ENCODE results near the gene MRPL49. TPM values are rescaled to one million over a fixed set of nuclear protein-coding genes. Genes with fewer than 3 reads are reported as not detected.

Gene MRPL49
- total and polyA plus RNA-seq, 9 of the 15 experiments (the other 6 are each of a cell fraction or from before 2014, with no cell fraction given), result 74.3 to 132 (median 91.2) TPM

DNA sequence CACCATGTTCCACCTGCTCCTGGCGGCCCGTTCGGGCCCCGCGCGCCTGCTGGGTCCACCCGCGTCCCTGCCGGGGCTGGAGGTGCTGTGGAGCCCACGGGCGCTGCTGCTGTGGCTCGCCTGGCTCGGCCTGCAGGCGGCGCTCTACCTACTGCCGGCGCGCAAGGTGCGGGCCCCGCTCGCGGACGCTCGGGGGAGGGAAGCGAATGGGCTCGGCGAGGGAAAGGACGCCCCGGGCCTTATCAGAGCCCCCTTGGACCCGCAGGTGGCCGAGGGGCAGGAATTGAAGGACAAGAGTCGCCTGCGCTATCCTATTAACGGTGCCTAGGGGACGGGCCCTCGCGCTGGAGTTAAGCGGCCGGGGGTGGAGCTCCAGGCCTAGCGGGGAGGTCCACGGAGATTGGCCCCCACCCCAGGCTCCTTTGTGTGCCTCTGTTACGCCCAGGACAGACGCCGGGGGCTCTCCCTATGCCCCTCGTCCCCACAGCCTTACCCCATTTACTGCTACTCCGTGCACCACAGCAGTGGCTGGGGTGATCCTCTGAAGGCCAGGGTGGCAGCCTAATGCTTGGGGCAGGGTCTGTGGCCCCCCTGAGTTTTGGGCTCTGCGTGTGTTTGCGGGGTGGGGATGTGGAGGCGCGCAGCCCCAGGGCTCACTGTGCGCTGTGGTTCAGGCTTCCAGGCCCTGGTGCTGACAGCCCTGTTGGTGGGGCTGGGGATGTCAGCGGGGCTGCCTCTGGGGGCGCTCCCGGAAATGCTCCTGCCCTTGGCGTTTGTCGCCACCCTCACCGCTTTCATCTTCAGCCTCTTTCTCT lies 9.4 kb upstream of the MRPL49 start (continued):
- TF ChIP-seq TBL1XR1 (IDR thresholded peaks at IDR 0.05; ENCODE audit: low read length in 2 of 2) (no peak; a peak in 1 of 4 replicates), POLR2B (IDR thresholded peaks at IDR 0.05; ENCODE audit: low read depth, partially characterized antibody) (peak; percentile 33), BACH1 (tag; IDR thresholded peaks at IDR 0.05) (no peak), PTRF (tag; IDR thresholded peaks at IDR 0.05) (no peak), TCF7 (IDR thresholded peaks at IDR 0.05; ENCODE audit: borderline replicate concordance) (no peak), ZNF589 (CRISPR knock-in tag; IDR thresholded peaks at IDR 0.05; ENCODE audit: low read depth) (0 out of 2 replicates have a peak, but pooled peaks have one; percentile 43), CXXC5 (CRISPR knock-in tag; IDR thresholded peaks at IDR 0.05) (peak; percentile 89), ZNF174 (CRISPR knock-in tag; IDR thresholded peaks at IDR 0.05) (no peak), STAT5A (IDR thresholded peaks at IDR 0.05; ENCODE audit: borderline replicate concordance, low read length) (no peak), MEF2A (IDR thresholded peaks at IDR 0.05; ENCODE audit: control insufficient read depth, low read depth, low read length) (no peak), TSC22D4 (tag; IDR thresholded peaks at IDR 0.05) (no peak), KHSRP (IDR thresholded peaks at IDR 0.05) (no peak), ESRRA (IDR thresholded peaks at IDR 0.05; ENCODE audit: borderline replicate concordance, low read depth) (peak; percentile 60), RFX7 (CRISPR knock-in tag; IDR thresholded peaks at IDR 0.05) (no peak), POLR2AphosphoS2 (IDR thresholded peaks at IDR 0.05; ENCODE audit: low read length) (no peak; the same call in 1 of the 2 replicates), SNRNP70 (optimal IDR thresholded peaks at IDR 0.05; ENCODE audit: low read depth, low read length) (no peak)
- TF ChIP-seq, protein P1, sequence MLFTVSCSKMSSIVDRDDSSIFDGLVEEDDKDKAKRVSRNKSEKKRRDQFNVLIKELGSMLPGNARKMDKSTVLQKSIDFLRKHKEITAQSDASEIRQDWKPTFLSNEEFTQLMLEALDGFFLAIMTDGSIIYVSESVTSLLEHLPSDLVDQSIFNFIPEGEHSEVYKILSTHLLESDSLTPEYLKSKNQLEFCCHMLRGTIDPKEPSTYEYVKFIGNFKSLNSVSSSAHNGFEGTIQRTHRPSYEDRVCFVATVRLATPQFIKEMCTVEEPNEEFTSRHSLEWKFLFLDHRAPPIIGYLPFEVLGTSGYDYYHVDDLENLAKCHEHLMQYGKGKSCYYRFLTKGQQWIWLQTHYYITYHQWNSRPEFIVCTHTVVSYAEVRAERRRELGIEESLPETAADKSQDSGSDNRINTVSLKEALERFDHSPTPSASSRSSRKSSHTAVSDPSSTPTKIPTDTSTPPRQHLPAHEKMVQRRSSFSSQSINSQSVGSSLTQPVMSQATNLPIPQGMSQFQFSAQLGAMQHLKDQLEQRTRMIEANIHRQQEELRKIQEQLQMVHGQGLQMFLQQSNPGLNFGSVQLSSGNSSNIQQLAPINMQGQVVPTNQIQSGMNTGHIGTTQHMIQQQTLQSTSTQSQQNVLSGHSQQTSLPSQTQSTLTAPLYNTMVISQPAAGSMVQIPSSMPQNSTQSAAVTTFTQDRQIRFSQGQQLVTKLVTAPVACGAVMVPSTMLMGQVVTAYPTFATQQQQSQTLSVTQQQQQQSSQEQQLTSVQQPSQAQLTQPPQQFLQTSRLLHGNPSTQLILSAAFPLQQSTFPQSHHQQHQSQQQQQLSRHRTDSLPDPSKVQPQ (CRISPR knock-in tag; IDR thresholded peaks at IDR 0.05; ENCODE audit: borderline replicate concordance), result no peak
- TF ChIP-seq, protein P2, sequence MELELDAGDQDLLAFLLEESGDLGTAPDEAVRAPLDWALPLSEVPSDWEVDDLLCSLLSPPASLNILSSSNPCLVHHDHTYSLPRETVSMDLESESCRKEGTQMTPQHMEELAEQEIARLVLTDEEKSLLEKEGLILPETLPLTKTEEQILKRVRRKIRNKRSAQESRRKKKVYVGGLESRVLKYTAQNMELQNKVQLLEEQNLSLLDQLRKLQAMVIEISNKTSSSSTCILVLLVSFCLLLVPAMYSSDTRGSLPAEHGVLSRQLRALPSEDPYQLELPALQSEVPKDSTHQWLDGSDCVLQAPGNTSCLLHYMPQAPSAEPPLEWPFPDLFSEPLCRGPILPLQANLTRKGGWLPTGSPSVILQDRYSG (tag; conservative IDR thresholded peaks at IDR 0.05; ENCODE audit: low read depth), result no peak
- TF ChIP-seq, protein P3, sequence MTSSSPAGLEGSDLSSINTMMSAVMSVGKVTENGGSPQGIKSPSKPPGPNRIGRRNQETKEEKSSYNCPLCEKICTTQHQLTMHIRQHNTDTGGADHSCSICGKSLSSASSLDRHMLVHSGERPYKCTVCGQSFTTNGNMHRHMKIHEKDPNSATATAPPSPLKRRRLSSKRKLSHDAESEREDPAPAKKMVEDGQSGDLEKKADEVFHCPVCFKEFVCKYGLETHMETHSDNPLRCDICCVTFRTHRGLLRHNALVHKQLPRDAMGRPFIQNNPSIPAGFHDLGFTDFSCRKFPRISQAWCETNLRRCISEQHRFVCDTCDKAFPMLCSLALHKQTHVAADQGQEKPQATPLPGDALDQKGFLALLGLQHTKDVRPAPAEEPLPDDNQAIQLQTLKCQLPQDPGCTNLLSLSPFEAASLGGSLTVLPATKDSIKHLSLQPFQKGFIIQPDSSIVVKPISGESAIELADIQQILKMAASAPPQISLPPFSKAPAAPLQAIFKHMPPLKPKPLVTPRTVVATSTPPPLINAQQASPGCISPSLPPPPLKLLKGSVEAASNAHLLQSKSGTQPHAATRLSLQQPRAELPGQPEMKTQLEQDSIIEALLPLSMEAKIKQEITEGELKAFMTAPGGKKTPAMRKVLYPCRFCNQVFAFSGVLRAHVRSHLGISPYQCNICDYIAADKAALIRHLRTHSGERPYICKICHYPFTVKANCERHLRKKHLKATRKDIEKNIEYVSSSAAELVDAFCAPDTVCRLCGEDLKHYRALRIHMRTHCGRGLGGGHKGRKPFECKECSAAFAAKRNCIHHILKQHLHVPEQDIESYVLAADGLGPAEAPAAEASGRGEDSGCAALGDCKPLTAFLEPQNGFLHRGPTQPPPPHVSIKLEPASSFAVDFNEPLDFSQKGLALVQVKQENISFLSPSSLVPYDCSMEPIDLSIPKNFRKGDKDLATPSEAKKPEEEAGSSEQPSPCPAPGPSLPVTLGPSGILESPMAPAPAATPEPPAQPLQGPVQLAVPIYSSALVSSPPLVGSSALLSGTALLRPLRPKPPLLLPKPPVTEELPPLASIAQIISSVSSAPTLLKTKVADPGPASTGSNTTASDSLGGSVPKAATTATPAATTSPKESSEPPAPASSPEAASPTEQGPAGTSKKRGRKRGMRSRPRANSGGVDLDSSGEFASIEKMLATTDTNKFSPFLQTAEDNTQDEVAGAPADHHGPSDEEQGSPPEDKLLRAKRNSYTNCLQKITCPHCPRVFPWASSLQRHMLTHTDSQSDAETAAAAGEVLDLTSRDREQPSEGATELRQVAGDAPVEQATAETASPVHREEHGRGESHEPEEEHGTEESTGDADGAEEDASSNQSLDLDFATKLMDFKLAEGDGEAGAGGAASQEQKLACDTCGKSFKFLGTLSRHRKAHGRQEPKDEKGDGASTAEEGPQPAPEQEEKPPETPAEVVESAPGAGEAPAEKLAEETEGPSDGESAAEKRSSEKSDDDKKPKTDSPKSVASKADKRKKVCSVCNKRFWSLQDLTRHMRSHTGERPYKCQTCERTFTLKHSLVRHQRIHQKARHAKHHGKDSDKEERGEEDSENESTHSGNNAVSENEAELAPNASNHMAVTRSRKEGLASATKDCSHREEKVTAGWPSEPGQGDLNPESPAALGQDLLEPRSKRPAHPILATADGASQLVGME (CRISPR knock-in tag; IDR thresholded peaks at IDR 0.05), result no peak
